PC-3 (cell line): ENCODE data around the gene P2RY2. TPM values are rescaled to one million over a fixed set of nuclear protein-coding genes. Genes with fewer than 3 reads are reported as not detected.
"Not testable (repeated sequence)": the region's sequence is repeated elsewhere in the genome, so short reads cannot be mapped to it uniquely, and the experiment has no call there.

Experiments used
- ATAC-seq: fragments of 200-7000 bp; cut with Tn5 transposase; 2 replicates; pipeline ENCODE4 v1.9.1; 2020; ENCODE audit warnings: mild to moderate bottlenecking, moderate library complexity
- BruUV-seq: library from RNA; stranded (reverse); fragments of 400-500 nt; replicated peaks from 2 replicates; lab custom pipeline; 2021; lab: Mats Ljungman, UMichigan
- CTCF ChIA-PET: fragments of 300-600 bp; sonication (Branson Sonifier 250); formaldehyde crosslinking; loops from one replicate; lab custom pipeline; 2022; ENCODE audit warnings: antibody characterized with exemption; lab: Charles Lee
- POLR2A ChIA-PET: fragments of 300-600 bp; sonication (Branson Sonifier 250); formaldehyde crosslinking; loops from one replicate; lab custom pipeline; 2022; ENCODE audit warnings: antibody characterized with exemption; ENCODE audit not compliant: unreplicated experiment; lab: Charles Lee
- DNase-seq: peaks from one replicate; pipeline ENCODE4 v3.0.0-alpha.2; 2015
- H2AFZ ChIP-seq: fragments of 300-600 bp; sonication (generic); 2 replicates; pipeline ENCODE4 v1.6.0; 2016; ENCODE audit warnings: antibody characterized with exemption, low read length
- H3F3A ChIP-seq: fragments of 300-600 bp; sonication (generic); one replicate; pipeline ENCODE4 v1.6.0; 2017; ENCODE audit warnings: antibody characterized with exemption, low read length, control low read depth, mild to moderate bottlenecking; ENCODE audit not compliant: unreplicated experiment
- H3K27ac ChIP-seq: fragments of 300-600 bp; sonication (generic); 2 replicates; pipeline ENCODE4 v1.5.1; 2016; ENCODE audit warnings: mild to moderate bottlenecking, low read length
- H3K27me3 ChIP-seq: fragments of 300-600 bp; sonication (generic); 2 replicates; pipeline ENCODE4 v1.6.1; 2016; ENCODE audit warnings: low read length, mixed read lengths
- H3K36me3 ChIP-seq: fragments of 300-600 bp; sonication (generic); 2 replicates; pipeline ENCODE4 v1.6.1; 2016; ENCODE audit warnings: low read depth, mixed run types, low read length, mixed read lengths
- H3K4me1 ChIP-seq: fragments of 300-600 bp; sonication (generic); 2 replicates; pipeline ENCODE4 v1.5.1; 2016; ENCODE audit warnings: low read length; ENCODE audit not compliant: insufficient read depth
- H3K4me2 ChIP-seq: fragments of 300-600 bp; sonication (generic); 2 replicates; pipeline ENCODE4 v1.6.0; 2016; ENCODE audit warnings: low read length
- H3K4me3 ChIP-seq: fragments of 300-600 bp; sonication (generic); 2 replicates; pipeline ENCODE4 v1.5.1; 2016; ENCODE audit warnings: mild to moderate bottlenecking, low read length, mixed read lengths
- H3K79me2 ChIP-seq: fragments of 300-600 bp; sonication (generic); 2 replicates; pipeline ENCODE4 v1.6.1; 2017; ENCODE audit warnings: low read length, mixed read lengths
- H3K9ac ChIP-seq: fragments of 300-600 bp; sonication (generic); 2 replicates; pipeline ENCODE4 v1.6.0; 2016; ENCODE audit warnings: mild to moderate bottlenecking, low read length
- H3K9me2 ChIP-seq: fragments of 300-600 bp; sonication (generic); replicated peaks from 2 replicates; pipeline ENCODE4 v1.6.1; 2016; ENCODE audit warnings: mixed run types, low read length, mixed read lengths
- H3K9me3 ChIP-seq: fragments of 300-600 bp; sonication (generic); 2 replicates; pipeline ENCODE4 v1.6.1; 2016; ENCODE audit warnings: low read length, mixed read lengths
- H4K20me1 ChIP-seq: fragments of 300-600 bp; sonication (generic); 2 replicates; pipeline ENCODE4 v1.6.1; 2016; ENCODE audit warnings: low read length, mixed read lengths
- EZH2 ChIP-seq: fragments of 300-600 bp; sonication (generic); IDR thresholded peaks from one replicate; pipeline ENCODE4 v1.6.1; 2017; ENCODE audit warnings: antibody characterized with exemption, mild to moderate bottlenecking, low read length; ENCODE audit not compliant: unreplicated experiment
- EZH2phosphoT487 ChIP-seq: fragments of 300-600 bp; sonication (generic); IDR thresholded peaks from 2 replicates; pipeline ENCODE4 v1.6.1; 2018; ENCODE audit warnings: mild to moderate bottlenecking, antibody characterized with exemption, low read length, borderline replicate concordance
- intact Hi-C: fragments of 100-400 bp; cut with micrococcal nuclease; formaldehyde crosslinking; loops from 2 replicates; pipeline ENCODE4 v1.9.0; 2023
- total RNA-seq: library from RNA; depleted of rRNA; stranded (reverse); fragments of >200 nt; gene quantifications from 2 replicates; pipeline ENCODE4 v1.2.3, GENCODE V29; 2014
- TF ChIP-seq, protein P1 (sequence below): fragments of 300-600 bp; sonication (generic); conservative IDR thresholded peaks from 2 replicates; pipeline ENCODE4 v1.5.1; 2017; ENCODE audit warnings: antibody characterized with exemption, low read depth, mild to moderate bottlenecking, low read length

The P2RY2 gene
- total RNA-seq, 1 experiment from 2014 or later, result 54.8 TPM

GRCh38 chr11:73270016-73270854, 52.2 kb downstream of the P2RY2 start:
- H2AFZ ChIP-seq, result peak overlapping the region; percentile 27

GRCh38 chr11:73270855-73271477, 52.9 kb downstream of the P2RY2 start:
- no peak overlapping the region for H3K4me3 ChIP-seq
- ChIA-PET CTCF (interaction anchor here (0.8 kb wide), 1 partner anchor 18 kb away, joined by 3 read pairs; no protein-coding TSS in a partner anchor), POLR2A (no interaction called here)
- DNase-seq (no peak), ATAC-seq (no peak)
- peak overlapping the region; percentile 66; the same call in 1 of the 2 replicates for H3K27ac ChIP-seq
- BruUV-seq, result no TSS peak
- no peak overlapping the region for H2AFZ ChIP-seq
- H3K9me2 ChIP-seq, result no peaks in the 10 kb centered on the region
- no peak overlapping the region for H3K9ac ChIP-seq
- no peaks in the 10 kb centered on the region for H4K20me1 ChIP-seq
- intact Hi-C loops, result no loop called here
- TF ChIP-seq, protein P1, sequence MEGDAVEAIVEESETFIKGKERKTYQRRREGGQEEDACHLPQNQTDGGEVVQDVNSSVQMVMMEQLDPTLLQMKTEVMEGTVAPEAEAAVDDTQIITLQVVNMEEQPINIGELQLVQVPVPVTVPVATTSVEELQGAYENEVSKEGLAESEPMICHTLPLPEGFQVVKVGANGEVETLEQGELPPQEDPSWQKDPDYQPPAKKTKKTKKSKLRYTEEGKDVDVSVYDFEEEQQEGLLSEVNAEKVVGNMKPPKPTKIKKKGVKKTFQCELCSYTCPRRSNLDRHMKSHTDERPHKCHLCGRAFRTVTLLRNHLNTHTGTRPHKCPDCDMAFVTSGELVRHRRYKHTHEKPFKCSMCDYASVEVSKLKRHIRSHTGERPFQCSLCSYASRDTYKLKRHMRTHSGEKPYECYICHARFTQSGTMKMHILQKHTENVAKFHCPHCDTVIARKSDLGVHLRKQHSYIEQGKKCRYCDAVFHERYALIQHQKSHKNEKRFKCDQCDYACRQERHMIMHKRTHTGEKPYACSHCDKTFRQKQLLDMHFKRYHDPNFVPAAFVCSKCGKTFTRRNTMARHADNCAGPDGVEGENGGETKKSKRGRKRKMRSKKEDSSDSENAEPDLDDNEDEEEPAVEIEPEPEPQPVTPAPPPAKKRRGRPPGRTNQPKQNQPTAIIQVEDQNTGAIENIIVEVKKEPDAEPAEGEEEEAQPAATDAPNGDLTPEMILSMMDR, result no peak
- TF ChIP-seq EZH2phosphoT487 (no peak), EZH2 (no peak)
- no peaks in the 10 kb centered on the region for H3K79me2 ChIP-seq
- no peak overlapping the region for H3K4me2 ChIP-seq
- H3K36me3 ChIP-seq, result no peaks in the 10 kb centered on the region
- no peaks in the 10 kb centered on the region for H3K27me3 ChIP-seq
- H3K4me1 ChIP-seq, result peaks cover 48% of the 10 kb centered on the region
- peaks cover 3% of the 10 kb centered on the region for H3F3A ChIP-seq
- no peaks in the 10 kb centered on the region for H3K9me3 ChIP-seq

More at GRCh38 chr11:73270016-73270854, 52.2 kb downstream of the P2RY2 start:
- Histone ChIP-seq H4K20me1 (no peaks in the 10 kb centered on the region), H3K9me3 (no peaks in the 10 kb centered on the region), H3K27ac (peak overlapping the region; percentile 64), H3K9ac (no peak overlapping the region; the same call in 1 of the 2 replicates), H3K27me3 (no peaks in the 10 kb centered on the region), H3K4me1 (peaks cover 48% of the 10 kb centered on the region), H3K4me3 (peak overlapping the region; percentile 1; the same call in 1 of the 2 replicates), H3F3A (peaks cover 3% of the 10 kb centered on the region), H3K36me3 (no peaks in the 10 kb centered on the region), H3K9me2 (no peaks in the 10 kb centered on the region), H3K4me2 (peak overlapping the region; percentile 42), H3K79me2 (no peaks in the 10 kb centered on the region)
- TF ChIP-seq, protein P1, result no peak
- TF ChIP-seq EZH2 (no peak), EZH2phosphoT487 (no peak)
- intact Hi-C loops, result no loop called here
- ATAC-seq, result no peak; the same call in 1 of the 2 replicates
- CTCF ChIA-PET, result interaction anchor here (0.8 kb wide), 1 partner anchor 19 kb away, joined by 3 read pairs; no protein-coding TSS in a partner anchor
- no TSS peak for BruUV-seq
- DNase-seq, result no peak
- POLR2A ChIA-PET, result no interaction called here

GRCh38 chr11:73271478-73271865, 53.4 kb downstream of the P2RY2 start:
- CTCF ChIA-PET, POLR2A ChIA-PET, H3K4me3 ChIP-seq, H3K9ac ChIP-seq, DNase-seq, H3K27me3 ChIP-seq, H3K36me3 ChIP-seq, H3K79me2 ChIP-seq, H3K9me3 ChIP-seq, BruUV-seq, H3F3A ChIP-seq, intact Hi-C loops, H3K9me2 ChIP-seq, H2AFZ ChIP-seq, H4K20me1 ChIP-seq, ATAC-seq: not testable (repeated sequence)
- H3K27ac ChIP-seq, result peak overlapping the region; percentile 66
- peaks cover 48% of the 10 kb centered on the region for H3K4me1 ChIP-seq
- H3K4me2 ChIP-seq, result peak overlapping the region; percentile 18; the same call in 1 of the 2 replicates
